ENCODE results near the gene WIPF3. TPM values are rescaled to one million over a fixed set of nuclear protein-coding genes. Genes with fewer than 3 reads are reported as not detected.

The WIPF3 gene
- total and polyA plus RNA-seq, 4 donors = 0.20 to 2.8 (median 0.29) TPM

DNA sequence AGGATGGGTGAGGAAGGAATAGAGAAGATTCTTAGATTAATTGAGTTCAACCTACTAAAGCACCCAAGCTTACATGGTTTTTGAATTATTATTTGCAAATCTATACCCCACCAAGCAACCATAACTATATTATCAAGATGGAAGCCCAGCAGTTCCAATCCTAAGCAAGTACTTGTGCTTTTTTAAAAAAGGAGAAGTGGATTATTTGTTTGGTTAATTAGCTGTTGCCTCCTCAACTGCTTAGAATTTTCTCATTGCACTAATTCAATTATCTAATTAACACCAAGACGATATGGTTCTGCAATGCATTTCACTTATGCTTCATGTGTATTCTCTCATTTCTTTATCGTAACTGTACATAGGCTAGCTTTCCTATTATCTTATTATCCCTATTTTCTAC lies 27.3 kb upstream of the WIPF3 start:
- Histone ChIP-seq H3K27ac (ENCODE audit: low read depth in 1 of 2, low read length in 1 of 2) (no peak overlapping the region), H3K4me1 (ENCODE audit: control insufficient read depth in 5 of 5, insufficient read depth in 5 of 5, low read length in 5 of 5) (no peaks in the 10 kb centered on the region), H3K9ac (ENCODE audit: insufficient read depth in 1 of 2, low read length in 2 of 2) (no peak overlapping the region), H3K27me3 (ENCODE audit: control insufficient read depth in 3 of 3, insufficient read depth in 3 of 3, low read length in 2 of 3) (peaks cover 0 to 46% (median 3%) of the 10 kb centered on the region in 3 donors), H3K36me3 (ENCODE audit: control insufficient read depth in 4 of 4, insufficient read depth in 4 of 4, low read length in 4 of 4) (no peaks in the 10 kb centered on the region), H3K4me3 (no peak overlapping the region), H3K9me3 (ENCODE audit: control insufficient read depth in 4 of 4, insufficient read depth in 3 of 4, low read length in 3 of 4) (peaks cover 0 to 5% (median 2%) of the 10 kb centered on the region in 4 donors)
- TF ChIP-seq, protein P1, sequence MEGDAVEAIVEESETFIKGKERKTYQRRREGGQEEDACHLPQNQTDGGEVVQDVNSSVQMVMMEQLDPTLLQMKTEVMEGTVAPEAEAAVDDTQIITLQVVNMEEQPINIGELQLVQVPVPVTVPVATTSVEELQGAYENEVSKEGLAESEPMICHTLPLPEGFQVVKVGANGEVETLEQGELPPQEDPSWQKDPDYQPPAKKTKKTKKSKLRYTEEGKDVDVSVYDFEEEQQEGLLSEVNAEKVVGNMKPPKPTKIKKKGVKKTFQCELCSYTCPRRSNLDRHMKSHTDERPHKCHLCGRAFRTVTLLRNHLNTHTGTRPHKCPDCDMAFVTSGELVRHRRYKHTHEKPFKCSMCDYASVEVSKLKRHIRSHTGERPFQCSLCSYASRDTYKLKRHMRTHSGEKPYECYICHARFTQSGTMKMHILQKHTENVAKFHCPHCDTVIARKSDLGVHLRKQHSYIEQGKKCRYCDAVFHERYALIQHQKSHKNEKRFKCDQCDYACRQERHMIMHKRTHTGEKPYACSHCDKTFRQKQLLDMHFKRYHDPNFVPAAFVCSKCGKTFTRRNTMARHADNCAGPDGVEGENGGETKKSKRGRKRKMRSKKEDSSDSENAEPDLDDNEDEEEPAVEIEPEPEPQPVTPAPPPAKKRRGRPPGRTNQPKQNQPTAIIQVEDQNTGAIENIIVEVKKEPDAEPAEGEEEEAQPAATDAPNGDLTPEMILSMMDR (IDR thresholded peaks at IDR 0.05; ENCODE audit: control extremely low read depth, extremely low read depth) = no peak
- DNase-seq (no peak), ATAC-seq (ENCODE audit: insufficient read depth, low FRiP score) (no peak)
- 89 to 96% methylated on average over 2 of the region's 2 CpGs for WGBS, 2 donors

DNA sequence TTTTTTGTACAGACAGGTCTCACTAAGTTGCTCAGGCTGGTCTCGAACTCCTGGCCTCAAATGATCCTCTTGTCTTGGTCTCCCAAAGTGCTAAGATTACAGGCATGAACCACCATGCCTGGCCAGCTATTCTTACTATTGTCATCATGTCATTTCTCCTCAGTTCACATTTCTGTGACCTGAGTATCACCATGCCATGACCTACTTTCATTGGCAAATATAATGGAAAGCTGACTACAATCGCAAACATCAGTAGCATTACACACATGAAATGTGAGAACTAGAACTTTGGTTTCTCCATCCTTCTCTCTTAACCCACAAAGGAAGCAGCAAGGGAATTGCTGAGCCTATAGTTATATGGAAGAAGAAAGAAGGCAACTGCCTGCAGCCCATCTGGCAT lies 26.0 kb upstream of the WIPF3 start:
- 93 to 97% methylated on average over 2 of the region's 2 CpGs for WGBS, 2 donors
- TF ChIP-seq, protein P1 (IDR thresholded peaks at IDR 0.05; ENCODE audit: control extremely low read depth, extremely low read depth) = no peak
- Histone ChIP-seq H3K4me1 (ENCODE audit: control insufficient read depth in 5 of 5, insufficient read depth in 5 of 5, low read length in 5 of 5) (no peaks in the 10 kb centered on the region), H3K36me3 (ENCODE audit: control insufficient read depth in 4 of 4, insufficient read depth in 4 of 4, low read length in 4 of 4) (no peaks in the 10 kb centered on the region), H3K9me3 (ENCODE audit: control insufficient read depth in 4 of 4, insufficient read depth in 3 of 4, low read length in 3 of 4) (peaks cover 0 to 5% (median 2%) of the 10 kb centered on the region in 4 donors), H3K27me3 (ENCODE audit: control insufficient read depth in 3 of 3, insufficient read depth in 3 of 3, low read length in 2 of 3) (peaks cover 0 to 46% (median 3%) of the 10 kb centered on the region in 3 donors), H3K9ac (ENCODE audit: insufficient read depth in 1 of 2, low read length in 2 of 2) (no peak overlapping the region), H3K27ac (ENCODE audit: low read depth in 1 of 2, low read length in 1 of 2) (no peak overlapping the region), H3K4me3 (no peak overlapping the region)
- DNase-seq = no peak
- ATAC-seq (ENCODE audit: insufficient read depth, low FRiP score) = no peak

GRCh38 chr7:29783671-29784070 lies 22.6 kb upstream of the WIPF3 start:
- Histone ChIP-seq H3K4me1 (ENCODE audit: control insufficient read depth in 5 of 5, insufficient read depth in 5 of 5, low read length in 5 of 5) (no peaks in the 10 kb centered on the region), H3K27ac (ENCODE audit: low read depth in 1 of 2, low read length in 1 of 2) (no peak overlapping the region), H3K36me3 (ENCODE audit: control insufficient read depth in 4 of 4, insufficient read depth in 4 of 4, low read length in 4 of 4) (no peaks in the 10 kb centered on the region), H3K9ac (ENCODE audit: insufficient read depth in 1 of 2, low read length in 2 of 2) (no peak overlapping the region), H3K9me3 (ENCODE audit: control insufficient read depth in 4 of 4, insufficient read depth in 3 of 4, low read length in 3 of 4) (peaks cover 0 to 4% (median 0%) of the 10 kb centered on the region in 4 donors), H3K4me3 (no peak overlapping the region), H3K27me3 (ENCODE audit: control insufficient read depth in 3 of 3, insufficient read depth in 3 of 3, low read length in 2 of 3) (peaks cover 0 to 17% (median 3%) of the 10 kb centered on the region in 3 donors)
- ATAC-seq (ENCODE audit: insufficient read depth, low FRiP score) = no peak
- no peak for DNase-seq
- 88 to 94% methylated on average over 2 of the region's 2 CpGs for WGBS, 2 donors
- TF ChIP-seq, protein P1 (IDR thresholded peaks at IDR 0.05; ENCODE audit: control extremely low read depth, extremely low read depth) = no peak

DNA sequence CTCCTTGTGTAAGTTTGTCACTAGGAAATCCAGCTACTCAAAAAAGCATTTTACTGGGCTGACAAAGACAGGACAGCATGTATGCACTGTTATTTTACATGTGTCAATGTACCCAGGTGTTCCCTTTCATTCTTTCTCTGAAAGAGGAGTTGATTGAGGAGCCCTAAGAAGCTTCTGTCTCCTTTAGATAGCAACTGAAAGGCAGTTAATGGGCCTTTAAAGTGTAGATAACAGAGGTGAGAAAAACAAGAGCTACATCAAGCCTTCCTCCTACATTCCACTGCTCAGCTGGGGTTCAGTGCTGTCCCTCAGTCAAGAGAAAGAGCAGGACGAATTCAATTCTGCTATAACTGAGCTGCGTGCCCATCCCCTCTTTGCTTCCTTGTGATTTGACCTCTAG lies 12.8 kb upstream of the WIPF3 start:
- WGBS, 2 donors = 41 to 84% methylated on average over 2 of the region's 2 CpGs
- Histone ChIP-seq H3K4me1 (ENCODE audit: control insufficient read depth in 5 of 5, insufficient read depth in 5 of 5, low read length in 5 of 5) (peaks cover 0 to 3% (median 0%) of the 10 kb centered on the region in 5 donors), H3K36me3 (ENCODE audit: control insufficient read depth in 4 of 4, insufficient read depth in 4 of 4, low read length in 4 of 4) (no peaks in the 10 kb centered on the region), H3K27me3 (ENCODE audit: control insufficient read depth in 3 of 3, insufficient read depth in 3 of 3, low read length in 2 of 3) (peaks cover 0 to 18% (median 0%) of the 10 kb centered on the region in 3 donors), H3K9me3 (ENCODE audit: control insufficient read depth in 4 of 4, insufficient read depth in 3 of 4, low read length in 3 of 4) (no peaks in the 10 kb centered on the region), H3K27ac (ENCODE audit: low read depth in 1 of 2, low read length in 1 of 2) (no peak overlapping the region), H3K9ac (ENCODE audit: insufficient read depth in 1 of 2, low read length in 2 of 2) (no peak overlapping the region), H3K4me3 (no peak overlapping the region)
- TF ChIP-seq, protein P1 (IDR thresholded peaks at IDR 0.05; ENCODE audit: control extremely low read depth, extremely low read depth) = no peak
- DNase-seq (no peak), ATAC-seq (ENCODE audit: insufficient read depth, low FRiP score) (no peak)
